AML-193 (cell line): ENCODE results near the gene HACL1.
"Not testable (repeated sequence)": the region's sequence is repeated elsewhere in the genome, so short reads cannot be mapped to it uniquely, and the experiment has no call there.

Experiments used
- DNase-seq, 2 experiments: peaks; one replicate each; lab custom pipeline; 2025; lab: John Stamatoyannopoulos, UW

Gene HACL1

GRCh38 chr3:15579051-15579450, 22.3 kb downstream of the HACL1 start:
- DNase-seq, result no peak

- peak; percentile 27 to 47 for DNase-seq
Observed at GRCh38 chr3:15578289-15578867, 23.0 kb downstream of the HACL1 start.

GRCh38 chr3:15576475-15576874, 24.9 kb downstream of the HACL1 start:
- DNase-seq, result peak in 1 of 2 experiments; percentile 13

- no peak for DNase-seq
Observed at GRCh38 chr3:15575446-15575845, 25.9 kb downstream of the HACL1 start.

GRCh38 chr3:15572138-15572537, 29.2 kb downstream of the HACL1 start:
- DNase-seq, result no peak

GRCh38 chr3:15563190-15563589, 38.2 kb downstream of the HACL1 start:
- no peak for DNase-seq

- DNase-seq, result no peak
Observed at GRCh38 chr3:15562560-15562959, 38.8 kb downstream of the HACL1 start.

- DNase-seq, result no peak
Observed at GRCh38 chr3:15558581-15558980, 42.8 kb downstream of the HACL1 start.

GRCh38 chr3:15557511-15557946, 43.8 kb downstream of the HACL1 start:
- peak; percentile 87 to 92 for DNase-seq

- DNase-seq, result peak in 1 of 2 experiments; percentile 1
Observed at GRCh38 chr3:15556512-15556911, 44.9 kb downstream of the HACL1 start.

GRCh38 chr3:15553749-15554148, 47.6 kb downstream of the HACL1 start:
- no peak for DNase-seq

GRCh38 chr3:15551902-15552301, 49.5 kb downstream of the HACL1 start:
- no peak for DNase-seq

- DNase-seq, result no peak
Observed at GRCh38 chr3:15549846-15550245, 51.5 kb downstream of the HACL1 start.

- DNase-seq, result no peak
Observed at GRCh38 chr3:15542614-15543013, 58.8 kb downstream of the HACL1 start.

- no peak for DNase-seq
Observed at GRCh38 chr3:15541371-15541770, 60.0 kb downstream of the HACL1 start.

GRCh38 chr3:15539066-15539465, 62.3 kb downstream of the HACL1 start:
- no peak for DNase-seq

- no peak for DNase-seq
Observed at GRCh38 chr3:15538345-15538744, 63.0 kb downstream of the HACL1 start.

GRCh38 chr3:15536856-15537255, 64.5 kb downstream of the HACL1 start:
- no peak for DNase-seq

- DNase-seq, result no peak
Observed at GRCh38 chr3:15535732-15536131, 65.6 kb downstream of the HACL1 start.

- DNase-seq, result not testable (repeated sequence)
Observed at GRCh38 chr3:15532614-15533013, 68.8 kb downstream of the HACL1 start.

- DNase-seq, result no peak
Observed at GRCh38 chr3:15531346-15531745, 70.0 kb downstream of the HACL1 start.

- peak; percentile 50 for DNase-seq
Observed at GRCh38 chr3:15528854-15529537, 72.4 kb downstream of the HACL1 start.

- DNase-seq, result no peak
Observed at GRCh38 chr3:15527031-15527459, 74.3 kb downstream of the HACL1 start.

- DNase-seq, result no peak
Observed at GRCh38 chr3:15525790-15526189, 75.6 kb downstream of the HACL1 start.
